ENCODE data around the gene MYRF. TPM values are rescaled to one million over a fixed set of nuclear protein-coding genes. Genes with fewer than 3 reads are reported as not detected.

The MYRF gene
- total RNA-seq, 1 donor from 2014 or later: 0.99 TPM

DNA sequence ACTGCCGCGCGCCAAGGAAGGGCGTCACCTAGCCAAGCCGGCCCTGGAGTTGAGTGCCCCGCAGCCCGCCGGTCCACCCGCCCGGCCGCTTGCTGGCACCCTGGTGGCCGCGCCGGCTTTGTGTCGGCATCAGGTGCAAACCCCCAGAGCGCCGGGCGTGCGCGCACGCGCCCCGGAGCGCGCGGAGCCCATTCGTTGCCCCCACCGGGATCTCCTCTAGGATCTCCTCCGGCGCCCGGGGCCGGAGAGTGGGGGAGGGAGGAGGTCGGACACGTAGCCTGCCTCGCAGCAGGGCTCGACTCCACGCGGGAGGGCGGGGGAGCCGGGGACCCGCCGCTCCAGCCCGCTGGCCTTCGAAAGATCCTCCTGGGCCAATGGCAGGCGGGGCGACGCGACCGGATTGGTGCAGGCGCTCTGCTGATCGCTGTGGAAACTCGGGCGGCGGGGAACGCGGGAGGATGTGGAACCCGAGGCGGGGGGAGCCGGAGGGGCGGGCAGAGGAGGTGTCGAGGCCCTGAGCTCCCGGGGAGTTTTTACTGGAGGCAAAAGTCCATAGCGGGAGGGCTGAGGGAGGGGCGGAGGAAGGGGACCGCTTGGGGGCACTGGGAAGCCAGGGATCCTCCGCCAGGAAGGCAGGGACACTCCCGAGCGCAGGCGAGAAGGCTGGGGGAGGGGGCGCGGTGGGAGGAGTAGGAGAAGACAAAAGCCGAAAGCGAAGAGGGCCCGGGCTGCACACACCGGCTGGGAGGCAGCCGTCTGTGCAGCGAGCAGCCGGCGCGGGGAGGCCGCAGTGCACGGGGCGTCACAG is 75.3 kb downstream of the MYRF start, which contains the start of gene FADS2:
Gene FADS2, plus strand, starts transcription at position 730 of the 808 bp plus-strand sequence. CDS start 91 bp downstream, outside the sequence.
- DNase-seq (ENCODE audit: low spot score): peak; percentile 91
- no peaks in the 10 kb centered on the region for H3K27me3 Mint-ChIP-seq (ENCODE audit: insufficient read depth)
- no peaks in the 10 kb centered on the region for H3K9me3 Mint-ChIP-seq
- H3K36me3 Mint-ChIP-seq (ENCODE audit: low read depth): peaks cover 7% of the 10 kb centered on the region
- H3K4me1 Mint-ChIP-seq (ENCODE audit: low read depth): peaks cover 50% of the 10 kb centered on the region
- H3K27ac Mint-ChIP-seq: peak within 1 kb of the TSS; percentile 96
- intact Hi-C loops (cut with micrococcal nuclease): loop anchor here (1.0 to 5.0 kb wide), 6 partner anchors 10 to 1015 kb away; partner anchors contain the start of genes FADS1, FADS3, FEN1 and FTH1
- peak within 1 kb of the TSS; percentile 93 for H3K4me3 Mint-ChIP-seq

DNA sequence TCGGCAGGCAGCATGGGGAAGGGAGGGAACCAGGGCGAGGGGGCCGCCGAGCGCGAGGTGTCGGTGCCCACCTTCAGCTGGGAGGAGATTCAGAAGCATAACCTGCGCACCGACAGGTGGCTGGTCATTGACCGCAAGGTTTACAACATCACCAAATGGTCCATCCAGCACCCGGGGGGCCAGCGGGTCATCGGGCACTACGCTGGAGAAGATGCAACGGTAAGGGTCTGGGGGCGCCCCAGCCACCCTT is 75.9 kb downstream of the MYRF start:
- intact Hi-C loops (cut with micrococcal nuclease): loop anchor here (1.0 to 5.0 kb wide), 3 partner anchors 138 to 1014 kb away; partner anchors contain the start of gene FTH1
- Mint-ChIP-seq H3K9me3 (no peaks in the 10 kb centered on the region), H3K27me3 (ENCODE audit: insufficient read depth) (no peaks in the 10 kb centered on the region), H3K36me3 (ENCODE audit: low read depth) (peaks cover 7% of the 10 kb centered on the region), H3K27ac (peak overlapping the region; percentile 96), H3K4me3 (peak overlapping the region; percentile 93), H3K4me1 (ENCODE audit: low read depth) (peaks cover 55% of the 10 kb centered on the region)
- no peak for DNase-seq (ENCODE audit: low spot score)

- DNase-seq (ENCODE audit: low spot score): peak; percentile 57
- Mint-ChIP-seq H3K27ac (peak overlapping the region; percentile 96), H3K36me3 (ENCODE audit: low read depth) (peaks cover 9% of the 10 kb centered on the region), H3K4me3 (peak overlapping the region; percentile 93), H3K27me3 (ENCODE audit: insufficient read depth) (no peaks in the 10 kb centered on the region), H3K4me1 (ENCODE audit: low read depth) (peaks cover 60% of the 10 kb centered on the region), H3K9me3 (no peaks in the 10 kb centered on the region)
- intact Hi-C loops (cut with micrococcal nuclease): loop anchor here (1.0 to 5.0 kb wide), 3 partner anchors 138 to 1013 kb away; partner anchors contain the start of gene FTH1
These were observed 76.4 kb downstream of the MYRF start for GRCh38 chr11:61828629-61829407.

- no peaks in the 10 kb centered on the region for H3K27me3 Mint-ChIP-seq (ENCODE audit: insufficient read depth)
- peak overlapping the region; percentile 93 for H3K4me3 Mint-ChIP-seq
- DNase-seq (ENCODE audit: low spot score): no peak
- H3K4me1 Mint-ChIP-seq (ENCODE audit: low read depth): peaks cover 70% of the 10 kb centered on the region
- H3K9me3 Mint-ChIP-seq: no peaks in the 10 kb centered on the region
- intact Hi-C loops (cut with micrococcal nuclease): loop anchor here (2.0 to 5.0 kb wide), 2 partner anchors 137 to 1012 kb away; partner anchors contain the start of gene FTH1
- peaks cover 11% of the 10 kb centered on the region for H3K36me3 Mint-ChIP-seq (ENCODE audit: low read depth)
- H3K27ac Mint-ChIP-seq: peak overlapping the region; percentile 83
These were observed 77.4 kb downstream of the MYRF start for GRCh38 chr11:61829806-61830205.

- Mint-ChIP-seq H3K9me3 (no peaks in the 10 kb centered on the region), H3K4me1 (ENCODE audit: low read depth) (peaks cover 76% of the 10 kb centered on the region), H3K27me3 (ENCODE audit: insufficient read depth) (no peaks in the 10 kb centered on the region), H3K4me3 (peak overlapping the region; percentile 93), H3K27ac (peak overlapping the region; percentile 81), H3K36me3 (ENCODE audit: low read depth) (peaks cover 11% of the 10 kb centered on the region)
- no peak for DNase-seq (ENCODE audit: low spot score)
- intact Hi-C loops (cut with micrococcal nuclease): no loop called here
These were observed 78.0 kb downstream of the MYRF start for GRCh38 chr11:61830237-61831105.

- H3K9me3 Mint-ChIP-seq: no peaks in the 10 kb centered on the region
- H3K36me3 Mint-ChIP-seq (ENCODE audit: low read depth): peaks cover 15% of the 10 kb centered on the region
- intact Hi-C loops (cut with micrococcal nuclease): no loop called here
- H3K27ac Mint-ChIP-seq: peak overlapping the region; percentile 96
- no peak for DNase-seq (ENCODE audit: low spot score)
- H3K27me3 Mint-ChIP-seq (ENCODE audit: insufficient read depth): no peaks in the 10 kb centered on the region
- peaks cover 76% of the 10 kb centered on the region for H3K4me1 Mint-ChIP-seq (ENCODE audit: low read depth)
- peak overlapping the region; percentile 71 for H3K4me3 Mint-ChIP-seq
These were observed 79.8 kb downstream of the MYRF start for GRCh38 chr11:61832207-61832606.

DNA sequence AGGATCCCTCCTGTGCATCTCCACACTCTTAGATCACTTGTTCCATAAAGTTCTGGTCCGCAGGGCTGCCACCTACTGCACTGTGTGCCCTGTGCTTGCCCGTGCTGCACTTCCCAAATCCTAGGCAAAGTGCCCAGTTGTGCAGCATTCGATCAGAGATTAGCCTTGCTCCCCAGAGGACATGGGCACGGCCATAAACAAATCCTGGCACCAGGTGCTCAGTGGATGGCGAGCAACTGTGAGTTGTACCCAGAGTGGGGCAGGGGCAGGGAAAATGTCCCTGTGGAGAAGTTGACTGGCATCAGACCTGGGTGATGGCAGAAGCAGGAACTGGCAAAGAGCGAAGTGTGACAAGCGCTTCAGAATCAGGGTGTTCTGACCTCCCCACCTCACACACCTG is 80.3 kb downstream of the MYRF start:
- peaks cover 74% of the 10 kb centered on the region for H3K4me1 Mint-ChIP-seq (ENCODE audit: low read depth)
- H3K9me3 Mint-ChIP-seq: no peaks in the 10 kb centered on the region
- peak overlapping the region; percentile 96 for H3K27ac Mint-ChIP-seq
- no peaks in the 10 kb centered on the region for H3K27me3 Mint-ChIP-seq (ENCODE audit: insufficient read depth)
- DNase-seq (ENCODE audit: low spot score): no peak
- intact Hi-C loops (cut with micrococcal nuclease): no loop called here
- peaks cover 15% of the 10 kb centered on the region for H3K36me3 Mint-ChIP-seq (ENCODE audit: low read depth)
- H3K4me3 Mint-ChIP-seq: peak overlapping the region; percentile 31

DNA sequence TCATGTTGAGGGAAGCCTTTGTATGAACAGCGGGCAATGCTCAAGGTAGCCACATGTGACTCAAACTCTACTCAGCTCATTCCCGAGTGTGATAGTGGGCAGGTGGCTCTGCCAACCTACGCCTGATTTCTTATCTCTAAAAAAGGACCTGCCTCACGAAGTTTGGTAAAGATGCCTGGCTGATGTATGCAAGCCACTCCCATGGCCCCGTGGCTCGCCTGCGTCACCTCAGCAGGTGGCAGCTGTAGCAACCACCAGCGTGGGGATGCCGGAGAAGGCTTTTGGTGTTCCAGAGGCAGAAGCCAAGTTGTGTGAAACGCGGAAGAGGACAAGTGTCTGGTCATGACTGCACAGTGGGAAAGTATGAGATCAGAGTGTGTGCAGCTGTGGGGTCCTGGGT is 81.0 kb downstream of the MYRF start:
- DNase-seq (ENCODE audit: low spot score): peak; percentile 12
- Mint-ChIP-seq H3K27ac (peak overlapping the region; percentile 96), H3K36me3 (ENCODE audit: low read depth) (peaks cover 17% of the 10 kb centered on the region), H3K9me3 (no peaks in the 10 kb centered on the region), H3K4me1 (ENCODE audit: low read depth) (peaks cover 74% of the 10 kb centered on the region), H3K4me3 (peak overlapping the region; percentile 73), H3K27me3 (ENCODE audit: insufficient read depth) (no peaks in the 10 kb centered on the region)
- intact Hi-C loops (cut with micrococcal nuclease): no loop called here

GRCh38 chr11:61833926-61834277 is 81.5 kb downstream of the MYRF start:
- Mint-ChIP-seq H3K4me1 (ENCODE audit: low read depth) (peaks cover 78% of the 10 kb centered on the region), H3K36me3 (ENCODE audit: low read depth) (peaks cover 22% of the 10 kb centered on the region), H3K27ac (peak overlapping the region; percentile 96), H3K9me3 (no peaks in the 10 kb centered on the region), H3K4me3 (peak overlapping the region; percentile 73), H3K27me3 (ENCODE audit: insufficient read depth) (no peaks in the 10 kb centered on the region)
- no peak for DNase-seq (ENCODE audit: low spot score)
- intact Hi-C loops (cut with micrococcal nuclease): loop anchor here (1.0 kb wide), 2 partner anchors 18 to 42 kb away; partner anchors contain the start of genes FEN1 and TMEM258

DNA sequence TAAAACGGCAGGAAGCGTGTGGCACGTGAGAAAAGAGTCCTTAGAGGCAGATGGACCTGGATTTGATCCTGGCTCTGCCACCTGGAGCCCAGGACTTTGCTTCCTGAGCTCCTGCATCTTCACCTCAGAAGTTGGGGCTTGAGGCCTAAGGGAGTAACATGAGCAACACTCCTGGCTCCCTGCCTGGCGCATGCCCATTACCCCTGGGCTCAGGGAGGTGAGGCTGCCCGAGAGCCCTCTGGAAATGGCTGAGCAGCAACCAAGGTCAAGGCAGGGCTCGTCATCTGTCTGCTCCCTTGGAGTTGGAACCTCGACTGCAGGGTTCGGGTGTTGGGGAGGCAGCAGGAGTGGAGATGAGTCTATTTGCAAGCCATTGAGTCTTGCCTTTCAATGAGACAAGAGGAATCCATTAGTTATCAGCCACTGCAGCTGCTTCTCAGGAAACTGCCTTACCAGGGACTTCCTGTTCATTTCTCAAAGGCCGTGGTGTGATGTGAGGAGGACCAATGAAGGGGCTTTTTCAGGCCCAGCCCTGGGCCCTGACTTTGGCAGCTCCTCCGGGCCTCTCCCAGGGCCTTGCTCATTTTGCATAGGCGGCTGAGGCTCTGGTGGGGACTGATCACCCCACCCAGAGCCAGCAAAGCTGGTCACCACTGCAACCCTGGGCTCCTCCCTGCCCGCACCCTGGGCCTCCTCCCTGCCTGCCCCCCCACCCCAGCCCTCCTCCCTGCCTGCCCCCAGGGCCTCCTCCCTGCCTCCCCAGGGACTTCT is 82.0 kb downstream of the MYRF start:
- Mint-ChIP-seq H3K27me3 (ENCODE audit: insufficient read depth) (no peaks in the 10 kb centered on the region), H3K36me3 (ENCODE audit: low read depth) (peaks cover 25% of the 10 kb centered on the region), H3K4me1 (ENCODE audit: low read depth) (peaks cover 76% of the 10 kb centered on the region), H3K27ac (peak overlapping the region; percentile 96), H3K9me3 (no peaks in the 10 kb centered on the region), H3K4me3 (peak overlapping the region; percentile 73)
- DNase-seq (ENCODE audit: low spot score): peak; percentile 72
- intact Hi-C loops (cut with micrococcal nuclease): loop anchor here (1.0 kb wide), 2 partner anchors 18 to 42 kb away; partner anchors contain the start of genes FEN1 and TMEM258

GRCh38 chr11:61836193-61836592 is 83.8 kb downstream of the MYRF start:
- peaks cover 32% of the 10 kb centered on the region for H3K36me3 Mint-ChIP-seq (ENCODE audit: low read depth)
- no peaks in the 10 kb centered on the region for H3K27me3 Mint-ChIP-seq (ENCODE audit: insufficient read depth)
- no peak overlapping the region for H3K4me3 Mint-ChIP-seq
- no peak for DNase-seq (ENCODE audit: low spot score)
- peak overlapping the region; percentile 80 for H3K27ac Mint-ChIP-seq
- H3K4me1 Mint-ChIP-seq (ENCODE audit: low read depth): peaks cover 61% of the 10 kb centered on the region
- intact Hi-C loops (cut with micrococcal nuclease): no loop called here
- no peaks in the 10 kb centered on the region for H3K9me3 Mint-ChIP-seq
